Renal pelvis (tissue), 4 donors: ENCODE results near the gene CILP. TPM values are rescaled to one million over a fixed set of nuclear protein-coding genes. Genes with fewer than 3 reads are reported as not detected.
"Not testable (repeated sequence)": the region's sequence is repeated elsewhere in the genome, so short reads cannot be mapped to it uniquely, and the experiment has no call there.

Source experiments
- DNase-seq: peaks from one replicate; pipeline ENCODE4 v3.0.0-alpha.2; 2013
- polyA plus RNA-seq, 3 donors: library from polyadenylated mRNA; unstranded; fragments of 120-200 nt; gene quantifications; one replicate each; pipeline ENCODE4 v1.2.1, GENCODE V29; 2013; ENCODE audit not compliant: insufficient read length in 3 of 3

The CILP gene
- polyA plus RNA-seq, 3 donors, result 3.2 to 4.4 (median 3.4) TPM

- DNase-seq, result no peak
Measured at GRCh38 chr15:65231306-65231705, 20.0 kb upstream of the CILP start.

DNA sequence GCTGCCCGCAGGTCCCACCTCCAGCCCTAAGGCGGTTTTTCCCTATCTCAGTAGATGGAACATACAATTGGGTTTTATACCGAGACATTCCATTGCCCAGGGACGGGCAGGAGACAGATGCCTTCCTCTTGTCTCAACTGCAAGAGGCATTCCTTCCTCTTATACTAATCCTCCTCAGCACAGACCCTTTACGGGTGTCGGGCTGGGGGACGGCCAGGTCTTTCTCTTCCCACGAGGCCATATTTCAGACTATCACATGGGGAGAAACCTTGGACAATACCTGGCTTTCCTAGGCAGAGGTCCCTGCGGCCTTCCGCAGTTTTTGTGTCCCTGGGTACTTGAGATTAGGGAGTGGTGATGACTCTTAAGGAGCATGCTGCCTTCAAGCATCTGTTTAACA lies 15.6 kb upstream of the CILP start:
- DNase-seq, result not testable (repeated sequence)

DNA sequence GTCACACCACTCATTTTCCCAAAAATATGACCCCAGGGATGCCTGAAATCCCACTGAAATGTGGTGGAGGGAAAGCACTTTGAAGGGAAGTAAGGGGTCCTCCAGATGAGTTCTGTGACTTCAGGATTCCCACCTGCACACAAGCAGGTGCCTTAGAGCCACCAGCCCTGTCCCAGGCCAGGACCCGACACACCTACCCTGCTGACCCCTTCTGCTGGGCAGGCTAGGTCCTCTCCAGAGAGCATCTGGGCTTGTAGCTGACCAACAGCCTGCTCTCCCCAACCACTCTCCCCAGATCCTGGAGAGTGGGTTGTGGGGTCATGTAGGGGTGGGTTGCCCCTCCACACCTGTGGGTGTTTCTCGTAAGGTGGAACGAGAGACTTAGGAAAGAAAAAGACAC lies 14.9 kb upstream of the CILP start:
- DNase-seq, result no peak

DNA sequence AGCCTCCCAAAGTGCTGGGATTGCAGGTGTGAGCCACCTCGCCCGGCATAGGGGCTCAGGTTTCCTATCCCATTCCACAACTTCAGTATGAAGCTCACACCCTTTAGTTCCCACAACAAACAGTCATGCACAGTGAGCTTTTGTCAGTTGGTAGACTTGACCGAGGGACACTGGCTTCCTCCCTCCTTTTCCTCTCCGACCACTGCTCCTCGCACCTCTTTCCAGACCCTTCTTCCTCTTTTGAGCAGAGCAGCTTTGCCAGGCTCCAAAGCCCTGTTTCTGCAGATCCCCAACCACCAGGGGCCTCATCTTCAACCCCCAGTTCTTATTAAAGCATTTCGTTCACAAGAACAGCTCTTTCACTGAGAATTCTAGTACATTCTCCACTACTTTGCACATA lies 12.7 kb upstream of the CILP start:
- no peak for DNase-seq

DNA sequence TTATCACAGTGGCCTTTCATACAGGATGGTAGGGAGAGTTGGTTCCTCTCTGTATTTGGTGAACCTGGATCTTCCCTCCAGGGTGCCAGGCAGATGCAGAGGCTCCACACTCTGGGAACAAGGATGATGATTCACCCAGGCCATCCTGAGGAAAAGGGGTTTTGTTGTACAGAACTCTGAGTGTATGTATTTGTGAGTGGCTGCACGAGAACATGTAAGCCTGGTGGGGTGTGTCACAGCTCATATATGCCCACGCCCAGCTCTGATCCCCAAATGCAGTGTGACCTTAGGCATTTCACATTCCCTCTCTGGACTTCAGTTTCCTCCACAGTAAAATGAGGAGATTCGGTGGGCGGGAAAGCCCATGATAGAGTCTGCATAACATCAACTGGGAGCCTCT lies 11.6 kb upstream of the CILP start:
- no peak for DNase-seq

- no peak for DNase-seq
Measured at GRCh38 chr15:65221697-65222096, 10.4 kb upstream of the CILP start.

- no peak for DNase-seq
Measured at GRCh38 chr15:65219137-65219536, 7.9 kb upstream of the CILP start.

GRCh38 chr15:65217526-65218482 lies 6.5 kb upstream of the CILP start:
- DNase-seq, result no peak

DNA sequence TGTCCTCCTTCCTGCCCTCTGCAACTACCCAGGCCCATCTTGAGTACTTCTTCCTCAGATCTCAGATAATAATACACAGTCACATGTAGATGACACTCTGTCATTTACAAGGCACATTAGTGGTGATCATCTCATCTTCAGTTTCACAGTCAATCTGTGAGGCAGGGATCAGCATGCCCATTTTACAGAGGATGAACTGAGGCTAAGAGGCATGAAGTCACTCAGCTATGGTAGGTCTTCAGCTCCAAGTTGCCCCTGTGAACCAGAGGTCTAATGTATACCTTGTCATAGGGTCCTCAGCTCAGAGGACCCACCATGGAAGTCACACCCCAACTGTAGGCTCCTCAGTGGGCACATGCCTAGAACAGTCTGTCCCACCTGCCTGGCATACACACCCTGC lies 4.2 kb upstream of the CILP start:
- DNase-seq, result no peak

DNA sequence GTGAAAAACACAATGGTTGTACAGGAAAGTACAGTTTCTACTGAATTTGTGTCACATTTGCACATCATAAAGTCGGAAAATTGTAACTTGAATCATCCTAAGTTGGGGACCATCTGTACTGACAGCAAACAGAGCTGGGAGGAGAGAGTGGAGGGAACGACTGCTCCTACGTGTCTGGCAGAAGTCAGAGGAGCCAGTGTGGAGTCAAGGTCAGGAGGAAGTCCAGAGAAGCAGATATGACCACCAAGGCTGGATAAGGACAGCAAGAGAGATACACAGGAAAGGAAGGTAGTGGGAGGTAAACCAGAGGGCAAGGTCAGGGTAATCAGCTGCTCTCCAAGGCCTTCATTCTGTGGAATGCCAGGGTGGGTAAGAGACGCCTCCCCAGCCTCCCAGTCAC lies 2.7 kb upstream of the CILP start:
- no peak for DNase-seq

DNA sequence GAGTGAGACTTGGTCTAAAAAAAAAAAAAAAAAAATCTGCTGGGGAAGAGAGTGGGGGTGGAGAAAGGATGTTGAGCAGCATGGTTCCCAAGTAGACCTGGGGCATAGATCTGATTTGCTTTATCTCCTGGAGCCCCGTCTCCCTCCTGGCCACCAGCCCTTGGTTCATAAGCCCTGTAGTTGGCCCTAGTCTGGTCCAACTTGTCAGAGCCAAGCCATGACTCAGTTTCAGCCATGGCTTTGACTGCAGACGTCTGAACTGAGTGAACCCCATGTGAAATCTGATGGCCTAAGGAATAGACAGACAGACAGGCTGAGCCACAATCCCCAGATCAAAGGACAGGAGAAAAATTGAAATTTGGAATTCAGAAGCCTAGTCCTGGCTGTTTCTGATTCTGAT lies 2.0 kb upstream of the CILP start:
- DNase-seq, result no peak

- DNase-seq, result no peak
Measured at GRCh38 chr15:65212097-65212496, 824 bp upstream of the CILP start.

DNA sequence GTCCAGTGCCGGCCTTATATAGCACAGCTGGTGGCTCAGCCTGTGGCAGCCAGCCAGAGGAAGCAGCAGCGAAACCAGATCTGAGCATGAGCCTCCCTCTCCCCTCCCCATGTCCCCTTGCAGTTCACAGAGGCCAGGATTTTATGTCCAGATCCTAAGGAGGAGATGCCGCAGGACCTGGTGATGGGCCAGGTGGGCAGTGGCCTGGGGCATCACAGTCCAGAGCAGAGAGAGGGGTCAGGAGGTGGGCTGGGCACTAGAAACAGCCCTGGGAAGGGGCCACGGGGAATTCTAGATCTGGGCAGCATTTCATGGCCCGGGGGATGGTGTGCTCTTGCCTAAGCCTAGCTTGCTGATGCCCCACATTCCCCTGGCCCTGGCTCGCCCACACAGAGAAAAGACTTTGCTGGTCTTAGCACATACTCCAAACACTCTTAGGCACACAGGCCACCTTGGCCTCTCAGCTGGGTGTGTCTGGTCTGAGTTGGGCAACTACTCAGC lies 259 bp upstream of the CILP start:
- DNase-seq, result peak; percentile 81

GRCh38 chr15:65209701-65210643 lies 1.3 kb downstream of the CILP start:
- no peak for DNase-seq

GRCh38 chr15:65208647-65209046 lies 2.6 kb downstream of the CILP start:
- no peak for DNase-seq

GRCh38 chr15:65207280-65207840 lies 3.9 kb downstream of the CILP start:
- no peak for DNase-seq

- no peak for DNase-seq
Measured at GRCh38 chr15:65206750-65207149, 4.5 kb downstream of the CILP start.

GRCh38 chr15:65204931-65205660 lies 6.2 kb downstream of the CILP start:
- DNase-seq, result no peak

DNA sequence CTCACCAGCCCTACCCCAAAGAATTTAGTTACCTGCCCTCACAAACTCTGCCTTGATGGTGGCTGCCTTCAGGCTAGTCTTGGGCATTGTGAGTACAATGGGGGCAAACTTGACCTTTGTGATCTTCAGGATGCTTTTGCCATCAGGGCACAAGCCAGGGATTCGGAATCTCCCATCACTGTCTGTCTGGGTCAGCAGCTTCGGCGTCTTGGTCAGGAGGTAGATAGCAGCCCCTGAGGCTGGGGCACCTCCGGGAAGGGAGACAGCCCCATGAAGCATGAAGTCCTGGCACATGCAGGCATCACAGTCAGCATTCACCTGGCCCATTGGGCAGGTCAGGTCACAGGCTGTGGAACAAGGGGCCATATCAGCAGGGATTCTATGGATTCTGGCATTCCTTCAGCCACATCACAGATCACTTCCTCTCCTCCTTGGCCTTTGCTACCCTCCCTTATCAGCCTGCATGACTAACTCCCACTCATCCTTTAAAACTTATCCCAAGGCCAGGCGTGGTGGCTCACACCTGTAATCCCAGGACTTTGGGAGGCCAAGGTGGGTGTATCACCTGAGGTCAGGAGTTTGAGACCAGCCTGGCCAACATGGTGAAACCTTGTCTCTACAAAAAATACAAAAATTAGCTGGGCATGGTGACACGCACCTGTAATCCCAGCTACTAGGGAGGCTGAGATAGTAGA lies 6.9 kb downstream of the CILP start:
- DNase-seq, result no peak

- no peak for DNase-seq
Measured at GRCh38 chr15:65201918-65202317, 9.4 kb downstream of the CILP start.

GRCh38 chr15:65198571-65198970 lies 12.7 kb downstream of the CILP start:
- DNase-seq, result no peak
